ENCODE results near the gene PATJ. TPM values are rescaled to one million over a fixed set of nuclear protein-coding genes. Genes with fewer than 3 reads are reported as not detected.
"Not testable (repeated sequence)": the region's sequence is repeated elsewhere in the genome, so short reads cannot be mapped to it uniquely, and the experiment has no call there.

The PATJ gene
- total RNA-seq, 1 donor = 8.4 TPM

DNA sequence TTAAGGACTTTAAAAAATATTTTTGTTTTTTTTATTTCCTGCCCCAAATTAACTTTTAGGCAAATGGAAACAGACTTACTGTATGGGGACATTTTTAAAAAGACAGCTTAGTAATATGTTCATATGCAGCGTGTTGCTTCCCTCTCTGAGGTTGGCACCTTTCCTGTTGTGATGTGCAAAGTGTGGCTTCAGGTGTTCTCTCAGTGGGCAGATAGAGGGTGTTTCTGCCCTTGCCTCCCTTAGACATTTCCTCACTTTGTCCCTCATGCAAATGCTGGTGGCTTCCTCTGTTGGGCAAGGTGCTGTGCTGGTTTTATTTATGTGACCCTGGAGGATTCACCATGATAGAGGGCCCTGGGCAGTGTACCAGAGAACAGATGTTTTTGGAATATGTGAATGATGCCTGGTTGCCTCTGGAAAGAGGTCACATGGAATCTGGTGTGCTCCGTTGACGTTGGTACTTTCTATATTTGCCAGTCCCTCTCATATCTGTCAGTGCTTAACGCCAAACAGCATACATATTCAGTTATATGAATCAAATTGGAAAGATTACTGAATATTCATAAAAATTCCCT, 123.5 kb downstream of the PATJ start:
- DNase-seq (ENCODE audit: low read depth) = no peak
- no peak overlapping the region for H3K4me3 ChIP-seq (ENCODE audit: low read depth, low read length)
- TF ChIP-seq, protein P1, sequence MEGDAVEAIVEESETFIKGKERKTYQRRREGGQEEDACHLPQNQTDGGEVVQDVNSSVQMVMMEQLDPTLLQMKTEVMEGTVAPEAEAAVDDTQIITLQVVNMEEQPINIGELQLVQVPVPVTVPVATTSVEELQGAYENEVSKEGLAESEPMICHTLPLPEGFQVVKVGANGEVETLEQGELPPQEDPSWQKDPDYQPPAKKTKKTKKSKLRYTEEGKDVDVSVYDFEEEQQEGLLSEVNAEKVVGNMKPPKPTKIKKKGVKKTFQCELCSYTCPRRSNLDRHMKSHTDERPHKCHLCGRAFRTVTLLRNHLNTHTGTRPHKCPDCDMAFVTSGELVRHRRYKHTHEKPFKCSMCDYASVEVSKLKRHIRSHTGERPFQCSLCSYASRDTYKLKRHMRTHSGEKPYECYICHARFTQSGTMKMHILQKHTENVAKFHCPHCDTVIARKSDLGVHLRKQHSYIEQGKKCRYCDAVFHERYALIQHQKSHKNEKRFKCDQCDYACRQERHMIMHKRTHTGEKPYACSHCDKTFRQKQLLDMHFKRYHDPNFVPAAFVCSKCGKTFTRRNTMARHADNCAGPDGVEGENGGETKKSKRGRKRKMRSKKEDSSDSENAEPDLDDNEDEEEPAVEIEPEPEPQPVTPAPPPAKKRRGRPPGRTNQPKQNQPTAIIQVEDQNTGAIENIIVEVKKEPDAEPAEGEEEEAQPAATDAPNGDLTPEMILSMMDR (IDR thresholded peaks at IDR 0.05; ENCODE audit: insufficient read depth, low read length) = no peak

DNA sequence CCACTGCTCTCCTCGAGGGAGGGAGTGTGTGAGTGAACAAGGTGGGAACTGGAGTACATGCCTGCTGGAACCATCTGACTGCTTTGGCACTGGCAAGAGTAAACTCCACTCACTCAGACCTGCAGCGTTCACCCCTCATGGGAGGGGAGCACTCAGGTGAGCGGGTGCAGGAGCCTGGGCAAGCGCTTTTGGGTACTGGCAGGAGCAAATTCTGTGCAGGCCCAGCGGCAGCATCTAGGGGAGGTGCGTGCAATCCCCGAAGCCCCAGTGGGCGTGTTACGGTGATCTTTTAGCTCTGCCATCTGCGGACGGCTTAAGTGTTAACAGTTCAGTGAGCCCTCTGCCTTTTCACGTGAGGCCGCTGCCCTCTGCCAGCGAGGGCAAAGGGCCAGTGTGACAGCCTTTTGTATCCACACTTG, 127.4 kb downstream of the PATJ start:
- H3K4me3 ChIP-seq (ENCODE audit: low read depth, low read length) = no peak overlapping the region
- DNase-seq (ENCODE audit: low read depth) = no peak
- TF ChIP-seq, protein P1 (IDR thresholded peaks at IDR 0.05; ENCODE audit: insufficient read depth, low read length) = no peak

DNA sequence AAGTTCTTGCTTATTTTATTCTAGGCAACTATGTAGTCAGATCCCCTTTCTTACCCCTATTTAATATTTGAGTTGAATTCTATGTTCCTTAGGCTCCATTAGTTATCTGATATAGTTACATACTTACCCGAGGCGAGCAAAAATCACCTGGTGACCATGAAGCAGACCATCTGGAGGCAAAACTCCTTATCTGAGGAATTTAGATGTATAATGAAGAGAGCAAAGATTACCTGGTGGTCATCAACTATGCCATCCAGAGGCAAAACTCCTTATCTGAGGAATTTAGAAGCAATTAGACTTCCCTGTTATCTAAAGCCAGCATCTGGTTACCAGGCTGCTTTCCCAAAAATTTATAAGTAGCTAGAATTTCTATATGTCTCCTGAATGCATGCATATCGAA, 129.9 kb downstream of the PATJ start:
- TF ChIP-seq, protein P1 (IDR thresholded peaks at IDR 0.05; ENCODE audit: insufficient read depth, low read length) = no peak
- H3K4me3 ChIP-seq (ENCODE audit: low read depth, low read length) = no peak overlapping the region
- DNase-seq (ENCODE audit: low read depth) = no peak

DNA sequence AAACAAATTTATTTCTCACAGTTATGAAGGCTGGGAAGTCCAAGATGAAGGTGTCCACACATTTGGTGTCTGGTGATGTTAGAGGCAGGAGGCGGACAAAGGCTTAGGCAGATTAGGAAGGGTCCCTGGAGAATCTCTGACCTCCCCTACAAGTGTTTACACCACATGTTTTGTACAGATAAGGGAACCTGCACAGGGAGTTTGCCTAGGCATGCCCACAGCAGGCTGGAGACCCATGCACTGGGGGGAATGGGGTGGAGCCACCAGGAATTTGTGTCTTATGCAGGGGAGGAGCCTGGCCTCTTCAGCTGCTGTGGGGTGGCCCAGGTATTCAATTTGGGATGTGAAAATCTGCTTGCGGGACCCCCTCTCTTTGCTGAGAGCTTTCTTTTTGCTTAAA, 131.3 kb downstream of the PATJ start:
- TF ChIP-seq, protein P1 (IDR thresholded peaks at IDR 0.05; ENCODE audit: insufficient read depth, low read length) = no peak
- no peak overlapping the region for H3K4me3 ChIP-seq (ENCODE audit: low read depth, low read length)
- no peak for DNase-seq (ENCODE audit: low read depth)

DNA sequence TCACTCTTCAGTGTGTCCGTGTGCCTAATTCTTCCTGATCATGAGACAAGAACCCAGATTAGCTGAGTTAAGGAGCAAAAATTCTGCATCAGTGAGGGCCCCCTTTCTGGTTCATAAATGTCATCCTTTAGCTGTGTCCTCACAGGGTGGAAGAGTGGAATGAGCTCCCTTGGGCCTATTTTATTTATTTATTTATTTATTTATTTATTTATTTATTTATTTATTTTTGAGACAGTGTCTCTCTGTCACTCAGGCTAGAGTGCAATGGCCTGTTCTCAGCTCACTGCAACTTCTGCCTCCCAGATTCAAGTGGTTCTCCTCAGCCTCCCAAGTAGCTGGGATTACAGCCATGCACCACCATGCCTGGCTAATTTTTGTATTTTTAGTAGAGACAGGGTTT, 131.7 kb downstream of the PATJ start:
- TF ChIP-seq, protein P1 (IDR thresholded peaks at IDR 0.05; ENCODE audit: insufficient read depth, low read length) = no peak
- DNase-seq (ENCODE audit: low read depth) = no peak
- H3K4me3 ChIP-seq (ENCODE audit: low read depth, low read length) = no peak overlapping the region

DNA sequence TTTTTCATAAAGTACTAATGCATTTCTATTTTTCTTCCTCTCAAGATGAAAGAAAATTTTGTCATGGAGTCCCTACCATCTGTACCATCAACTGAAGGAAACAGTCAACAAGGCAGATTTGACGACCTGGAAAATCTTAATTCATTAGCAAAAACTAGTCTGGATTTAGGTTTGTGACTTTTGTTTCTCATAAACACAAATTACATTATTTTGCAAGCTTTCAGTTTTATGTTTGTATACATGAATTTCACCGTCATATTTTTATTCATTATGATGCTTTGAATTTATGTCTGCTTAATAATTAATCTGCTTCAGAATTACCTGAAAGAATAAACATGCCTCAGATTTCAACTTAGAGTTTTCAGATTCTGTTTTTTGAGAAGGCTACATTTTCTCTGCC, 132.9 kb downstream of the PATJ start:
- no peak overlapping the region for H3K4me3 ChIP-seq (ENCODE audit: low read depth, low read length)
- no peak for DNase-seq (ENCODE audit: low read depth)
- TF ChIP-seq, protein P1 (IDR thresholded peaks at IDR 0.05; ENCODE audit: insufficient read depth, low read length) = no peak

DNA sequence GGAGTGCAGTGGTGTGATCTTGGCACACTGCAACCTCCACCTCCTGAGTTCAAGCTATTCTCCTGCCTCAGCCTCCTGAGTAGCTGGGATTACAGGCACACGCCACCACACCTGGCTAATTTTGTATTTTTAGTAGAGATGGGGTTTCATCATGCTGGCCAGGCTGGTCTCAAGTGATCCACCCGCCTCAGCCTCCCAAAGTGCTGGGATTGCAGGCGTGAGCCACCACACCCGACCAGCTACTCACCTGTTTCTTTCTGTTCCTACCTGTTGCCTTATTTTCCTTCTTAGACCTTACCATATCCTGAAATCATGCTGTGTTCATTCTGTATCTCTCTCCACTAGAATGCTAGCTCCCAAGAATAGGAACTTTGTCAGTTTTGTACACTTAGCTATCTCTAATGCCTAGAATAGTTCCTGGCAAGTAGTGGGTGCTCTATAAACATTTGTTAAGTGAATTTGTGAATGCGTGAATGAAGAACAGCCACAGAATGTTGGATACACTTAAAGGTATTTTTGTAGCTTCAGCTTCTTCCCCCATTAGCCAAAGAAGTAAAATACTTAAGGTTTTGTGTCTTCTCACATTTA, 137.7 kb downstream of the PATJ start:
- not testable (repeated sequence) for H3K4me3 ChIP-seq (ENCODE audit: low read depth, low read length); DNase-seq (ENCODE audit: low read depth)

Data from fibroblast of the aortic adventitia (primary cell).